Activated T-helper 1 cell treated with Interleukin-2 at 50 U/mL for 16 hours (primary cell): ENCODE results near the gene AK5.
"Not testable (repeated sequence)": the region's sequence is repeated elsewhere in the genome, so short reads cannot be mapped to it uniquely, and the experiment has no call there.

Source experiments
- DNase-seq: peaks from one replicate; pipeline ENCODE4 v3.0.0-alpha.2; 2020; ENCODE audit warnings: low read depth

Gene AK5

GRCh38 chr1:77399250-77400086, 117.6 kb downstream of the AK5 start:
- DNase-seq: no peak

- DNase-seq: no peak
Measured at GRCh38 chr1:77400781-77401180, 119.0 kb downstream of the AK5 start.

- no peak for DNase-seq
Measured at GRCh38 chr1:77401384-77401783, 119.6 kb downstream of the AK5 start.

GRCh38 chr1:77405186-77405585, 123.4 kb downstream of the AK5 start:
- DNase-seq: no peak

- DNase-seq: no peak
Measured at GRCh38 chr1:77406661-77407060, 124.8 kb downstream of the AK5 start.

- DNase-seq: no peak
Measured at GRCh38 chr1:77407738-77408375, 126.0 kb downstream of the AK5 start.

GRCh38 chr1:77408933-77409332, 127.1 kb downstream of the AK5 start:
- DNase-seq: not testable (repeated sequence)

- DNase-seq: no peak
Measured at GRCh38 chr1:77412069-77412819, 130.4 kb downstream of the AK5 start.

GRCh38 chr1:77412820-77413530, 131.2 kb downstream of the AK5 start:
- DNase-seq: no peak

- no peak for DNase-seq
Measured at GRCh38 chr1:77413541-77414335, 131.9 kb downstream of the AK5 start.

- DNase-seq: no peak
Measured at GRCh38 chr1:77415579-77415978, 133.8 kb downstream of the AK5 start.

GRCh38 chr1:77416692-77417450, 135.1 kb downstream of the AK5 start:
- no peak for DNase-seq

- not testable (repeated sequence) for DNase-seq
Measured at GRCh38 chr1:77418055-77418454, 136.2 kb downstream of the AK5 start.

GRCh38 chr1:77421504-77422233, 139.8 kb downstream of the AK5 start:
- DNase-seq: no peak

- no peak for DNase-seq
Measured at GRCh38 chr1:77424236-77424635, 142.4 kb downstream of the AK5 start.

GRCh38 chr1:77428068-77428467, 146.2 kb downstream of the AK5 start:
- no peak for DNase-seq

GRCh38 chr1:77430966-77431690, 149.3 kb downstream of the AK5 start:
- DNase-seq: no peak

GRCh38 chr1:77433934-77434333, 152.1 kb downstream of the AK5 start:
- DNase-seq: no peak

GRCh38 chr1:77434967-77435366, 153.1 kb downstream of the AK5 start:
- no peak for DNase-seq
